ENCODE measurements around the gene PDE2A.

PDE2A gene

DNA sequence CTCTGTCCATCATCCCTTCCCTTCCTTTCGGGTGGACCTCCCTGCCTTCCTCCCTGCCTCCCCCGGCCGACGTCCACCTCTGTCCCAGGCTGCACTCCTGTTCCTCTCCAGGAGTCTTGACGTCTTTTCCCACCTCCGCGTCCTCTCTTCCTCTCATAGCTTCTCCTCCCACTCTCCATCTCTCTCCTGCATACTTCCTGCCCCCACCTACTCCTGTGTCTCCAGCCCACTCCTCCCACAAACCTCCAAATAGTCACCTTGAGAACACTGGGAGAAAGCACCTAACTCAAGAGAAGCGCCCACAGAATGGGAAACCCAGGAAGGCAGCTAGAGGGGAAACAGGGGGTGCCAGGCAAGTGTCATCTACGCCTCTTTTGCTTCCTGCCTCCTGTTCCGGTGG is 60.8 kb downstream of the PDE2A start:
- DNase-seq (ENCODE audit: low spot score), result no peak

- DNase-seq (ENCODE audit: low spot score), result no peak
These were observed 64.7 kb downstream of the PDE2A start for GRCh38 chr11:72609476-72609875.

GRCh38 chr11:72609045-72609444 is 65.2 kb downstream of the PDE2A start:
- peak; percentile 41 for DNase-seq (ENCODE audit: low spot score)

GRCh38 chr11:72607496-72607895 is 66.7 kb downstream of the PDE2A start:
- DNase-seq (ENCODE audit: low spot score), result no peak

GRCh38 chr11:72606748-72607468 is 67.3 kb downstream of the PDE2A start:
- no peak for DNase-seq (ENCODE audit: low spot score)

DNA sequence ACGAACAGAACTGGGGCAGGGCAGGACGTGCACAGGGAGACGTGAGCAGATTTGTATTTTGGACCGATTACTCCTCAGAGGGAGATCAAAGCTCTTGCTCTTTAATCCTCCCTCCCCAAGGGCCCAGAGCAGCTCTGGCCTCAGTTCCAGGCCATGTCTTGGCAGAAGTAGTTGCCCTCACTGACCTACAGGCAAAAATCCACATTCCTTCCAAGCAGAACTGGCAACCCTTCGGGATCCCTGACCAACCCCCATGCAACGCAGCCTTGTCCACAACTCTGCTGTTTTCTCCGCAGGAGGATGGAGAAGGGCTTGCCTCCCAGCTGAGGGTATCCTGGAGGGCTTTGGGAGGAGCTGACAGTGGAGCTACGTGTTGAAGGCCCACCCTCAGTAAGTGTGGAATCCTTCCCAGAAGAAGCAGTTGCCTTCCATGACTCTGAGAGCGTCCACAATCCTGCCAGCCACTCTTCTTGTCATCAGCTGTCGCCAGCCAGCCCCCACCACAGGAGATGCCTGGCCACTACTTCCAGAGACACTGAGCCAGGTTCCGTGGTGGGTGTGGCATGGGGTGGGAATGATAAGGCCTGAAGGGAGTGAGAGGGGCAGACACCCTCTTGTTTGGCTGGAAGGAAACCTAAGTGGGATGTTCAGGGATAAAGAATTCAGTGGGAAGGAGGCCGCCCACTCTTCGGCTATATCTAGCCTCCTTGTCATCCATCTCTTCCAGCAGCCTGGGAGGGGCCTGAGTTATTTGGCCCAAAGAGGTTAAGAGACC is 68.1 kb downstream of the PDE2A start:
- DNase-seq (ENCODE audit: low spot score), result no peak

DNA sequence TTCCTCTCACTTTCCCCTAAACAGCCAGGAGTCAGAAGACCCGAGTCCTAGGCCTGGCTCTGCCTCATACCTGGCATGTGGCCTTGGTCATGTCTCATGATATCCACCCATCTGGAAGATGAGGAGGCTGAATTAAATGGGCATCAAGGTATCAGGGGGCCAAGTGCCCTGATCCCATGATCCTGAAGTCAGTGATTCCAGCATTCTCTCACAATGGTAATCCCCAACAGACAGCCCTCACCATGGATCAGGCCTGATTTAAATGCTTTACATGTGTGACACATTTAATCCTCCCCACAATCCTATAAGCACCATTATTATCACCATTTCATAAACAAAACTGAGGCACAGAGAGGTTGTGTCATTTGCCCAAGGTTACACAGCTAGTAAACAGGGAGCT is 70.0 kb downstream of the PDE2A start:
- DNase-seq (ENCODE audit: low spot score), result no peak

- DNase-seq (ENCODE audit: low spot score), result no peak
These were observed 71.8 kb downstream of the PDE2A start for GRCh38 chr11:72602250-72602904.

DNA sequence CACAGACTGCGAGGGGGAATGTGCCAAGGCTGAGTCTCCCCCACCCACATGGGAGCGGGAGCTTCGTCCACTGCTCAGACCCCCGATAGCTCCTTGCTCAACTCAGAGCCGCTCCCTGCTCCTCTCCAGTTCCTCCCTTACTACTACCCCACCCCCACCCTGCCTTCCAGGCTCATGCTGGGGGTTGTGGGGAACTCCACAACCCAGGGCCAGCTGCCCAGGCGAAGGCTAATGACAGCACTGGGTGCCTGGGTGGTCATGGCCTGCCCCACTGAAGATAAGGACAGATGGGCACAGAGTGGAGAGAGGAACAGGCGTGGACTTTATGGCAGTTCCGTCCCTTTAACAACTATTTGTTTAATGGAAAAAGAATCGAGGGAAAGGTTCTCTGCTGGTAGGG is 73.7 kb downstream of the PDE2A start:
- DNase-seq (ENCODE audit: low spot score), result no peak

GRCh38 chr11:72599325-72600117 is 74.7 kb downstream of the PDE2A start:
- no peak for DNase-seq (ENCODE audit: low spot score)

DNA sequence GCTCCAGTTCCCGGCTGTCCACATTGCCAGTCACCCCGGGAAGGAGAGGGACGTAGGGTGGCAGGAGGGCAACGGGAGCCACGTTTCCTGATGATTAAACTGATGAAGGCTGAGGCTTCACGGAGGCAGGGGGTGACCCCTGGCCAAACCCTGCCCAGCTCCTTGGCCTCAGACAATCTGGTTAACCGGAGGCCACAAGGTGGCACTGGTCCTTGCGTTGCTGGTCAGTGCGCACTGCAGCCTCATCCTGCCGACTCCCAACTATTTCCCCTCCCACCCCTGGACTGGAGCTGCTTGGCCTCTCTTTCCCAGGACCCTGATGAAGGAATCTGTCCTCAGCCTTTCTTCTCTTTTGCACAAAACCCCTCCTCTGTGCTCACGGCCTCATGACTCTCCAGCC is 75.3 kb downstream of the PDE2A start:
- DNase-seq (ENCODE audit: low spot score), result no peak

GRCh38 chr11:72598466-72598865 is 75.8 kb downstream of the PDE2A start:
- DNase-seq (ENCODE audit: low spot score), result no peak

DNA sequence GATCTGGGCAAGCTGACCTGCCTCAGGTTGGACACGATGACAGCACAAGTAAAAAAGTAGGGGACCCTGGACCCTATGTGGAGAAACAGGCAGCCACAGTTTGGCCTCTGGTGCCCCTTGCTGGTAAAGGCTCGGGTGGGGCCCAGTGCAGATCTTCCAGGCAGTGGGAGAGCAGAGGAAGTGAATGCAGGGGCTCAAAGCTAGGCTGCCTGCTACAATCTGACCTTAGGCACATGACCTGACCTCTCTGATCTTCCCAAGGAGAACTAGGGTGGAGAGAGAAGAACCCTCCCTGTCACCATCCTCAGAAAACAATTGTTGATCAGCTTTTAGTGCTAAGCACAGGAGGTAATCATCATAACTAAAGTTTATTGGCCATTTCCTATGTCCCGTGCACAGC is 76.5 kb downstream of the PDE2A start:
- no peak for DNase-seq (ENCODE audit: low spot score)

DNA sequence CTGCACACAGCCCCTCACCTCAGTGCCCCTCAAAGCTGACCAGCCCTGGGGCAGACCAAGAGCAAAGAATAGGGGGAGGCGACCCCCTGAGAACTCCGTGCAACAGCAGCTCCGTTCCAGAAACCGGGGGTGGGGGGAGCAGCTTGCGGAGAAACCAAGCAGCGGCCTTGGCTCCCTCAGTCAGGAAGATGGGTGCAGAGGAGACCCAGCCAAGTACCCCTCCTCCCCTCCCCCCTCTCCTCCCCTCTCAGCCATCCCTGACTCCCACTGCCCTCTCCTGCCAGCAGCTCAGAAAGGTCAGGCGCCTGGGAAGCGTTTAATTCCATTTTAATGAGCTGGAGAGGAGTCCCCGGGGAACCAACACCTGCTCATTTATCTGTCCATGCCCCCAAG is 78.9 kb downstream of the PDE2A start:
- DNase-seq (ENCODE audit: low spot score), result no peak

- no peak for DNase-seq (ENCODE audit: low spot score)
These were observed 79.5 kb downstream of the PDE2A start for GRCh38 chr11:72594493-72595291.

DNA sequence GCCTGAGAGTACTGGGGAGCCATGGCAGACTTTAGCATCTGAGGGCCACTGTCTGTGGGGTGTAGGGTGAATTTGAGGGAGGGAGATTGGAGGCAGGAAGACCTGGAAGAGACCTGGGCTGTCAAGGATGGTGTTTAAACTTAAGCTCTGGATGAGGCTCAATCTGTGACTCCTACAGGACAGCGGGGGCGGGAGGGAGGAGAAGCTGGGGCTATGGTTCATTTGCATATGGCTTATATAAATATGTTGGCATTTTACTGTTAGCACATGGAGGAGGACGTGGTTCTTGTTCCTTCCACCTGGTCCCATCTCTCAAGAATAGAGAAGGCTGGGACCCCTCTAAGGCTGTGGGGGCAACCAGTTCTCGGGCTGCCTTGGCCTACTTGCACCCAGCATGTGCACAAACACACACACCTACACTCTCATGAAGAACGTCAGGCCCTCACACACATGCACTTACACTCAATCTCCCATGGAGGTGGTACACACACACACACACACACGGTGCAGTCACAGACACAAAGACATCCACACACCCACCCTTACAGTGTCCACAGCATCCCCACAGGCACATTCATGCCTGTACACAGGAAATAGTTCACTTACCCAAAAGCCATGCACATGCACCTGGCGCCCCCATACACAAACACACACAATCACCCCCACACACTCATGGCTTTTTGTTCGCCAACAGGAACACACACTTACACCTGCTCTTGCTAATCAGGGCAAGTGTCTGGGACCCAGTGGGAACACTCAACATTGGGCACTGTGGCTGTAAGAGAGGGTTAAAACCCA is 81.3 kb downstream of the PDE2A start:
- DNase-seq (ENCODE audit: low spot score), result no peak

DNA sequence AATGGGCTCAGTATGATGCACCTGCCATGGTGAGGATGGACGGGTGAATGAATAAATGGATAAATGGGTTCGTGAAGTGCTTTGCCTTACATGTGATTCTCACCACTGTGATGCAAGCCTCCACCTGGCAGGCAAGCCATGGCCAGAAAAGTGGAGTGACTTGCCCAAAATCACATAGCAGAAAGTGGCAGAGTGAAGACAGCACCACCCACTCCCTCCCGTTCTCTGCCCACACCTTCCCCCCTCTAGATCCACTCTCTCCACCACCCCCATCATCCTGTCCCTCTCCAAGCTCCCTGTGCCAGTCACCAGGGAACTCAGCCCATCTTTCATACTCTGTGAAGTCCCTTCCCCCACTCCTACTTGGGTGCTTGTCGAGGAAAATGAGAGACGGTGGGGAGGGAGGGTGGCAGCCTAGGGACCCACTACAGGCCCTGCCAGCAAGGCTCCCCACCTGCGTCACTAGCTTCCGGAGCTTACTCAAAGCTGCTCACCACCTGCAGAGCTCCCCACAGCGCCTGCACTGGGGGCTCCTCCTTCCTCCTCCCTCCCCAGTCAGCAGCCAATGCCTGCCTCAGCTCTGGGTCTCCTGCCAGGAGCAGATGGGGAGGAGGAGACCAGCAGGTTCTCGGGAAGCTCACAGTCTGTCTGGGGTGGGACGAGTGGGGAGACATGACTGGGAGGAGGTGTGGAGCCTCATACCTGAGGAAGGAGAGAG is 82.3 kb downstream of the PDE2A start:
- no peak for DNase-seq (ENCODE audit: low spot score)

DNA sequence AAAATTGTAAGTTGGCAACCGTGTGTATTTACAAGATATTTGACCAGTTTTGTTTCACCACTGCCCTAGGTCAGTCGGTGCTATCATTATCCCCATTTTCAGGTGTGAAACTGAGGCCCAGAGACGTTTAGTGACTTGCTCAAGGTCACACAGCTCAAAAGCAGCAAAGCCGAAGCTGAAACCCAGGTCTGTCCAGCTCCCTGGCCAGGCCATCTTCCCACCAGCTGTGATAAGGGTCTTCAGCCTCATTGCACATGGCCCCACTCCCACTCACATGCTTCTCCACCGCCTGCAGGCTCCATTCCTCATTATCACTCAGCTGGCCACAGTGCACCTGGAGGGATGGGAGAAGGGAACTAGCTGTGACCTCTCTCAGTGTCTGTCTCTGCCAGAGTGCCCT is 83.2 kb downstream of the PDE2A start:
- no peak for DNase-seq (ENCODE audit: low spot score)

- DNase-seq (ENCODE audit: low spot score), result peak; percentile 53
These were observed 84.1 kb downstream of the PDE2A start for GRCh38 chr11:72589802-72590761.
